Suprapubic skin (tissue), 3 donors: Measurements from ENCODE around the gene BBS12.

Source experiments
- CTCF ChIP-seq, 2 donors: fragments of 200-600 bp in 1 of 2; fragments of 450-650 bp in 1 of 2; sonication (generic) in 1 of 2; IDR thresholded peaks; one replicate each; pipeline ENCODE4 v1.5.1; 2016 to 2019; ENCODE audit warnings: antibody characterized with exemption in 2 of 2, mild to moderate bottlenecking in 1 of 2, moderate library complexity in 1 of 2
- EP300 ChIP-seq: sonication (generic); formaldehyde crosslinking; IDR thresholded peaks from one replicate; pipeline ENCODE4 v1.6.1; 2017; ENCODE audit warnings: antibody characterized with exemption
- POLR2A ChIP-seq, 2 donors: fragments of 450-650 bp; IDR thresholded peaks; one replicate each; pipeline ENCODE4 v1.6.1; 2017; ENCODE audit warnings: antibody characterized with exemption in 2 of 2, mild to moderate bottlenecking in 2 of 2, moderate library complexity in 2 of 2

GRCh38 chr4:122709236-122709635 is 23.3 kb upstream of the BBS12 start:
- TF ChIP-seq POLR2A (IDR thresholded peaks at IDR 0.05): no peak
- TF ChIP-seq EP300: no peak
- no peak for TF ChIP-seq CTCF (IDR thresholded peaks at IDR 0.05)
